H1 (cell line): ENCODE results near the gene KIAA0513. TPM values are rescaled to one million over a fixed set of nuclear protein-coding genes. Genes with fewer than 3 reads are reported as not detected.

ENCODE experiments used
- GTF2F1 ChIP-seq: IDR thresholded peaks from 2 replicates; pipeline ENCODE4 v1.6.1; 2012; ENCODE audit warnings: low read depth, low read length, improper control_type of control experiment, borderline replicate concordance
- JUN ChIP-seq: IDR thresholded peaks from 2 replicates; pipeline ENCODE4 v1.6.1; 2011; ENCODE audit warnings: low read depth, mild to moderate bottlenecking, improper control_type of control experiment, low read length
- KDM4A ChIP-seq: IDR thresholded peaks from one replicate; pipeline ENCODE4 v1.7.1; 2012; ENCODE audit warnings: low read depth, mild to moderate bottlenecking, moderate library complexity, low read length, inconsistent platforms; ENCODE audit not compliant: severe bottlenecking
- PHF8 ChIP-seq: fragments of 200-600 bp; sonication (generic); conservative IDR thresholded peaks from 2 replicates; pipeline ENCODE4 v1.7.1; 2012; ENCODE audit warnings: low read depth, mild to moderate bottlenecking, inconsistent platforms, low read length, moderate library complexity
- SIX5 ChIP-seq: IDR thresholded peaks from 2 replicates; pipeline ENCODE4 v1.6.1; 2011; ENCODE audit warnings: mild to moderate bottlenecking, low read depth, low read length
- SUZ12 ChIP-seq: fragments of 200-600 bp; sonication (generic); IDR thresholded peaks from 2 replicates; pipeline ENCODE4 v1.6.1; 2012; ENCODE audit warnings: mild to moderate bottlenecking, inconsistent platforms, low read length, moderate library complexity, mixed read lengths
- TAF7 ChIP-seq: optimal IDR thresholded peaks from 2 replicates; pipeline ENCODE3; 2011; ENCODE audit warnings: low read depth, mild to moderate bottlenecking, inconsistent platforms, low read length, moderate library complexity, borderline replicate concordance
- polyA plus RNA-seq, 7 experiments: library from polyadenylated mRNA; depleted of rRNA in 3 of 7; stranded (reverse) in 5 of 7; unstranded in 2 of 7; fragments of >200 nt in 5 of 7; fragments of 200-250 nt in 2 of 7; gene quantifications; 1 replicate in 5 of 7; 2 replicates in 1 of 7; 4 replicates in 1 of 7; pipeline versions ENCODE4 v1.2.1 to v1.2.3, GENCODE V29; 2011 to 2013; ENCODE audit warnings: missing spikeins in 2 of 7, mixed read lengths in 2 of 7
- total RNA-seq: library from RNA; stranded (reverse); fragmentation: NEBNext Ultra II Directional; extraction: Animal tissue kit (Norgen Biotek cat#: 25700); gene quantifications from 2 replicates; pipeline ENCODE4 v1.2.1, GENCODE V29; 2021
- TF ChIP-seq, protein P1 (sequence below): fragments of 300-600 bp; sonication (generic); IDR thresholded peaks from 2 replicates; pipeline ENCODE4 v1.7.1; 2012; ENCODE audit warnings: low read length, moderate library complexity, mild to moderate bottlenecking, inconsistent platforms; ENCODE audit not compliant: insufficient replicate concordance

The KIAA0513 gene
- total and polyA plus RNA-seq, 2 of the 8 experiments (the other 6 are each of a cell fraction or from before 2014, with no cell fraction given): 2.1 to 6.1 TPM

- TF ChIP-seq, protein P1, sequence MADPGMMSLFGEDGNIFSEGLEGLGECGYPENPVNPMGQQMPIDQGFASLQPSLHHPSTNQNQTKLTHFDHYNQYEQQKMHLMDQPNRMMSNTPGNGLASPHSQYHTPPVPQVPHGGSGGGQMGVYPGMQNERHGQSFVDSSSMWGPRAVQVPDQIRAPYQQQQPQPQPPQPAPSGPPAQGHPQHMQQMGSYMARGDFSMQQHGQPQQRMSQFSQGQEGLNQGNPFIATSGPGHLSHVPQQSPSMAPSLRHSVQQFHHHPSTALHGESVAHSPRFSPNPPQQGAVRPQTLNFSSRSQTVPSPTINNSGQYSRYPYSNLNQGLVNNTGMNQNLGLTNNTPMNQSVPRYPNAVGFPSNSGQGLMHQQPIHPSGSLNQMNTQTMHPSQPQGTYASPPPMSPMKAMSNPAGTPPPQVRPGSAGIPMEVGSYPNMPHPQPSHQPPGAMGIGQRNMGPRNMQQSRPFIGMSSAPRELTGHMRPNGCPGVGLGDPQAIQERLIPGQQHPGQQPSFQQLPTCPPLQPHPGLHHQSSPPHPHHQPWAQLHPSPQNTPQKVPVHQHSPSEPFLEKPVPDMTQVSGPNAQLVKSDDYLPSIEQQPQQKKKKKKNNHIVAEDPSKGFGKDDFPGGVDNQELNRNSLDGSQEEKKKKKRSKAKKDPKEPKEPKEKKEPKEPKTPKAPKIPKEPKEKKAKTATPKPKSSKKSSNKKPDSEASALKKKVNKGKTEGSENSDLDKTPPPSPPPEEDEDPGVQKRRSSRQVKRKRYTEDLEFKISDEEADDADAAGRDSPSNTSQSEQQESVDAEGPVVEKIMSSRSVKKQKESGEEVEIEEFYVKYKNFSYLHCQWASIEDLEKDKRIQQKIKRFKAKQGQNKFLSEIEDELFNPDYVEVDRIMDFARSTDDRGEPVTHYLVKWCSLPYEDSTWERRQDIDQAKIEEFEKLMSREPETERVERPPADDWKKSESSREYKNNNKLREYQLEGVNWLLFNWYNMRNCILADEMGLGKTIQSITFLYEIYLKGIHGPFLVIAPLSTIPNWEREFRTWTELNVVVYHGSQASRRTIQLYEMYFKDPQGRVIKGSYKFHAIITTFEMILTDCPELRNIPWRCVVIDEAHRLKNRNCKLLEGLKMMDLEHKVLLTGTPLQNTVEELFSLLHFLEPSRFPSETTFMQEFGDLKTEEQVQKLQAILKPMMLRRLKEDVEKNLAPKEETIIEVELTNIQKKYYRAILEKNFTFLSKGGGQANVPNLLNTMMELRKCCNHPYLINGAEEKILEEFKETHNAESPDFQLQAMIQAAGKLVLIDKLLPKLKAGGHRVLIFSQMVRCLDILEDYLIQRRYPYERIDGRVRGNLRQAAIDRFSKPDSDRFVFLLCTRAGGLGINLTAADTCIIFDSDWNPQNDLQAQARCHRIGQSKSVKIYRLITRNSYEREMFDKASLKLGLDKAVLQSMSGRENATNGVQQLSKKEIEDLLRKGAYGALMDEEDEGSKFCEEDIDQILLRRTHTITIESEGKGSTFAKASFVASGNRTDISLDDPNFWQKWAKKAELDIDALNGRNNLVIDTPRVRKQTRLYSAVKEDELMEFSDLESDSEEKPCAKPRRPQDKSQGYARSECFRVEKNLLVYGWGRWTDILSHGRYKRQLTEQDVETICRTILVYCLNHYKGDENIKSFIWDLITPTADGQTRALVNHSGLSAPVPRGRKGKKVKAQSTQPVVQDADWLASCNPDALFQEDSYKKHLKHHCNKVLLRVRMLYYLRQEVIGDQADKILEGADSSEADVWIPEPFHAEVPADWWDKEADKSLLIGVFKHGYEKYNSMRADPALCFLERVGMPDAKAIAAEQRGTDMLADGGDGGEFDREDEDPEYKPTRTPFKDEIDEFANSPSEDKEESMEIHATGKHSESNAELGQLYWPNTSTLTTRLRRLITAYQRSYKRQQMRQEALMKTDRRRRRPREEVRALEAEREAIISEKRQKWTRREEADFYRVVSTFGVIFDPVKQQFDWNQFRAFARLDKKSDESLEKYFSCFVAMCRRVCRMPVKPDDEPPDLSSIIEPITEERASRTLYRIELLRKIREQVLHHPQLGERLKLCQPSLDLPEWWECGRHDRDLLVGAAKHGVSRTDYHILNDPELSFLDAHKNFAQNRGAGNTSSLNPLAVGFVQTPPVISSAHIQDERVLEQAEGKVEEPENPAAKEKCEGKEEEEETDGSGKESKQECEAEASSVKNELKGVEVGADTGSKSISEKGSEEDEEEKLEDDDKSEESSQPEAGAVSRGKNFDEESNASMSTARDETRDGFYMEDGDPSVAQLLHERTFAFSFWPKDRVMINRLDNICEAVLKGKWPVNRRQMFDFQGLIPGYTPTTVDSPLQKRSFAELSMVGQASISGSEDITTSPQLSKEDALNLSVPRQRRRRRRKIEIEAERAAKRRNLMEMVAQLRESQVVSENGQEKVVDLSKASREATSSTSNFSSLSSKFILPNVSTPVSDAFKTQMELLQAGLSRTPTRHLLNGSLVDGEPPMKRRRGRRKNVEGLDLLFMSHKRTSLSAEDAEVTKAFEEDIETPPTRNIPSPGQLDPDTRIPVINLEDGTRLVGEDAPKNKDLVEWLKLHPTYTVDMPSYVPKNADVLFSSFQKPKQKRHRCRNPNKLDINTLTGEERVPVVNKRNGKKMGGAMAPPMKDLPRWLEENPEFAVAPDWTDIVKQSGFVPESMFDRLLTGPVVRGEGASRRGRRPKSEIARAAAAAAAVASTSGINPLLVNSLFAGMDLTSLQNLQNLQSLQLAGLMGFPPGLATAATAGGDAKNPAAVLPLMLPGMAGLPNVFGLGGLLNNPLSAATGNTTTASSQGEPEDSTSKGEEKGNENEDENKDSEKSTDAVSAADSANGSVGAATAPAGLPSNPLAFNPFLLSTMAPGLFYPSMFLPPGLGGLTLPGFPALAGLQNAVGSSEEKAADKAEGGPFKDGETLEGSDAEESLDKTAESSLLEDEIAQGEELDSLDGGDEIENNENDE: no peak
- TF ChIP-seq PHF8: no peak
- no peak for TF ChIP-seq GTF2F1
- no peak for TF ChIP-seq SIX5
- TF ChIP-seq TAF7: no peak
- no peak for TF ChIP-seq KDM4A
- no peak for TF ChIP-seq SUZ12
- no peak for TF ChIP-seq JUN
- TF ChIP-seq, all 59 proteins: peak for 0
Observed at GRCh38 chr16:85133290-85133599, 105.7 kb downstream of the KIAA0513 start (continued).
